Neuronal stem cell (in vitro differentiated cells): Measurements from ENCODE around the gene SSC5D.
A peak's percentile ranks its signal among the peaks of the same experiment; 100 is the strongest.

ENCODE experiments used
- DNase-seq: peaks from one replicate; pipeline ENCODE4 v3.0.0-alpha.2; 2013; ENCODE audit warnings: low spot score
- H2AFZ ChIP-seq: one replicate; pipeline ENCODE4 v1.6.1; 2013; ENCODE audit warnings: mild to moderate bottlenecking, low read length, inconsistent platforms
- H2AK5ac ChIP-seq: 2 replicates; pipeline ENCODE4 v1.6.1; 2013; ENCODE audit warnings: low read depth, mild to moderate bottlenecking, inconsistent platforms, low read length, moderate library complexity, mixed read lengths
- H2BK120ac ChIP-seq: 2 replicates; pipeline ENCODE4 v1.6.1; 2013; ENCODE audit warnings: low read depth, mild to moderate bottlenecking, inconsistent platforms, low read length, moderate library complexity, mixed read lengths
- H2BK12ac ChIP-seq: one replicate; pipeline ENCODE4 v1.6.1; 2013; ENCODE audit warnings: low read length, inconsistent platforms
- H2BK15ac ChIP-seq: 2 replicates; pipeline ENCODE4 v1.6.1; 2013; ENCODE audit warnings: mild to moderate bottlenecking, low read length, inconsistent platforms, mixed read lengths
- H2BK5ac ChIP-seq: one replicate; pipeline ENCODE4 v1.6.1; 2013; ENCODE audit warnings: inconsistent platforms, mild to moderate bottlenecking, low read length, moderate library complexity
- H3K14ac ChIP-seq: one replicate; pipeline ENCODE4 v1.6.1; 2013; ENCODE audit warnings: low read length, inconsistent platforms
- H3K18ac ChIP-seq: 2 replicates; pipeline ENCODE4 v1.6.1; 2013; ENCODE audit warnings: low read length, inconsistent platforms
- H3K23ac ChIP-seq: 2 replicates; pipeline ENCODE4 v1.6.1; 2013; ENCODE audit warnings: low read depth, mild to moderate bottlenecking, mixed read lengths, low read length, inconsistent platforms; ENCODE audit not compliant: poor library complexity
- H3K27ac ChIP-seq: replicated peaks from 3 replicates; pipeline ENCODE4 v1.5.1; 2013; ENCODE audit warnings: low read length, inconsistent platforms
- H3K27me3 ChIP-seq, 3 experiments: 2 replicates each; pipeline ENCODE4 v1.6.1; 2013; ENCODE audit warnings: low read length in 3 of 3, mild to moderate bottlenecking in 2 of 3, inconsistent platforms in 1 of 3, low read depth in 1 of 3, mixed read lengths in 1 of 3, moderate library complexity in 1 of 3; ENCODE audit not compliant: control insufficient read depth in 3 of 3, insufficient read depth in 3 of 3
- H3K36me3 ChIP-seq, 2 donors: replicated peaks in 1 of 2; 2 replicates each; pipeline ENCODE4 v1.6.1; 2013; ENCODE audit warnings: low read length in 2 of 2; ENCODE audit not compliant: control insufficient read depth in 2 of 2, insufficient read depth in 2 of 2
- H3K4ac ChIP-seq: 2 replicates; pipeline ENCODE4 v1.6.1; 2013; ENCODE audit warnings: inconsistent platforms, mild to moderate bottlenecking, low read length, moderate library complexity
- H3K4me1 ChIP-seq, 2 donors: 1 replicate in 1 of 2; 2 replicates in 1 of 2; pipeline ENCODE4 v1.6.1; 2013; ENCODE audit warnings: low read length in 2 of 2, low read depth in 1 of 2; ENCODE audit not compliant: control insufficient read depth in 2 of 2, insufficient read depth in 1 of 2
- H3K4me2 ChIP-seq: one replicate; pipeline ENCODE4 v1.6.1; 2013; ENCODE audit warnings: mild to moderate bottlenecking, low read length, inconsistent platforms; ENCODE audit not compliant: insufficient read depth, poor library complexity, severe bottlenecking
- H3K4me3 ChIP-seq, 2 donors: 2 replicates each; pipeline ENCODE4 v1.5.1; 2013; ENCODE audit warnings: low read length in 2 of 2, mild to moderate bottlenecking in 2 of 2, inconsistent platforms in 1 of 2, moderate library complexity in 1 of 2
- H3K79me1 ChIP-seq: one replicate; pipeline ENCODE4 v1.6.1; 2013; ENCODE audit warnings: low read depth, mild to moderate bottlenecking, inconsistent platforms, low read length, moderate library complexity
- H3K9ac ChIP-seq: one replicate; pipeline ENCODE4 v1.6.1; 2013; ENCODE audit warnings: mild to moderate bottlenecking, low read depth, low read length, inconsistent platforms; ENCODE audit not compliant: poor library complexity
- H3K9me3 ChIP-seq, 2 donors: replicated peaks in 1 of 2; 2 replicates each; pipeline versions ENCODE3 to v1.6.1; 2013; ENCODE audit warnings: low read length in 2 of 2, mild to moderate bottlenecking in 2 of 2, inconsistent platforms in 1 of 2, low read depth in 1 of 2, mixed read lengths in 1 of 2, moderate library complexity in 1 of 2; ENCODE audit not compliant: control insufficient read depth in 2 of 2, insufficient read depth in 1 of 2
- H4K8ac ChIP-seq: one replicate; pipeline ENCODE4 v1.6.1; 2013; ENCODE audit warnings: low read depth, mild to moderate bottlenecking, inconsistent platforms, low read length, moderate library complexity
- H4K91ac ChIP-seq: one replicate; pipeline ENCODE4 v1.6.1; 2013; ENCODE audit warnings: low read length, low read depth, mild to moderate bottlenecking, inconsistent platforms; ENCODE audit not compliant: poor library complexity
- WGBS, 2 donors: extraction: QIAGEN DNeasy Blood & Tissue Kit; methylation state at CpG; one replicate each; pipeline ENCODE4 v1.1.7; 2013; ENCODE audit warnings: missing lambda C conversion rate in 2 of 2, mixed read lengths in 1 of 2; ENCODE audit not compliant: insufficient read length in 2 of 2, insufficient replicate concordance in 1 of 2; ENCODE audit errors: extremely low coverage in 2 of 2; 5-methylcytosine and 5-hydroxymethylcytosine counted together

The SSC5D gene

DNA sequence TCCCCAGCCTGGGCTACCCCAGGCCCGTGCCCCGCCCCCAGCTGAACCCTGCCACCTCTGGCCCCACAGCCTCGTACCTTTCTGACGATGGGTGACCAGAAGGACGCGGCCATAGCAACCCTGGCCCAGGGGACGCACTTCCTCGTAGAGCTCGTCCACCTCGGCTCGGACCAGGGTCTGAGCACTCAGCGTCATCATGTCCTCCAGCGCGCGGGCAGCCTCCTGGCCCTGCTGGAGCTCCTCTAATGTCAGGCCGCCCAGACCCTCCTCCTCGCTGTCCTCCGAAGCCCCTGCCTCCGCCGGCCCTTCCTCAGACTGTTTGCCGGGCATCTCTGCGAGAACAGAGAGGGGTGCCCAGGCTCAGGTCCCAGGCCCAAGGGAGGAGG is 47.7 kb downstream of the SSC5D start:
- Histone ChIP-seq H3K27me3 (no peaks in the 10 kb centered on the region), H2BK5ac (peak overlapping the region; percentile 82), H3K23ac (peak overlapping the region; percentile 85), H3K9ac (no peak overlapping the region), H3K9me3 (peaks cover 0 to 3% of the 10 kb centered on the region in 2 donors), H4K8ac (peak overlapping the region; percentile 82), H3K36me3 (no peaks in the 10 kb centered on the region), H3K4me1 (peaks cover 14 to 18% of the 10 kb centered on the region in 2 donors), H2AFZ (peak overlapping the region; percentile 11), H4K91ac (no peak overlapping the region), H3K27ac (no peak overlapping the region), H3K14ac (peak overlapping the region; percentile 89), H3K79me1 (peaks cover 2% of the 10 kb centered on the region), H2AK5ac (peak overlapping the region; percentile 99), H3K18ac (peak overlapping the region; percentile 59), H3K4ac (peak overlapping the region; percentile 76), H2BK120ac (peak overlapping the region; percentile 91), H2BK15ac (peak overlapping the region; percentile 100), H3K4me2 (peak overlapping the region; percentile 11), H2BK12ac (peak overlapping the region; percentile 100), H3K4me3 (no peak overlapping the region)
- WGBS, 2 donors: no CpG with 5 or more reads among the region's 22 CpGs
- no peak for DNase-seq

DNA sequence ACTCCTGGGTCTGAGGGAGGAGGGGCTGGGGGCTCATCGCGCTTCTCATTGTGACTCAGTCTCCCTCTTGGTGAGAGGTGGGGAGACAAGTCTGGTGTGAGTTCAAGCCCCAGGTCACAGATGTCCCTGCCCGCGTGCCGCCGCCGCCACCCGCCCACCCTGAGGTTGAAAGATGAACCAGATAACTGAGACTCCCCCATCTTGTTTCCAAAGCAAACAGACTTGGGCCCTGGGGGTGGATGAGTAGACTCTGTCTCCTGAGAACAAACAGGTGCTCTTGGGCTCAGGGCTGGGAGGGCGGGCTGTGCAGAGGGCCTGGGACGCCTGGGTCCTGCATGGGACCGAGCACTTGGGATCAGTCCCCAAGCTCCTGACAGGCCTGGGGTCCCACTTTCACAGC is 48.1 kb downstream of the SSC5D start:
- H3K14ac ChIP-seq: peak overlapping the region; percentile 98
- no peak for DNase-seq
- peak overlapping the region; percentile 76 for H3K4ac ChIP-seq
- H2BK5ac ChIP-seq: peak overlapping the region; percentile 82
- H3K9me3 ChIP-seq: peaks cover 0 to 3% of the 10 kb centered on the region in 2 donors
- no peaks in the 10 kb centered on the region for H3K36me3 ChIP-seq
- H3K23ac ChIP-seq: peak overlapping the region; percentile 85
- no peak overlapping the region for H4K91ac ChIP-seq
- H3K18ac ChIP-seq: peak overlapping the region; percentile 97
- H3K79me1 ChIP-seq: peaks cover 3% of the 10 kb centered on the region
- no peak overlapping the region for H3K9ac ChIP-seq
- H3K4me2 ChIP-seq: peak overlapping the region; percentile 33
- peak overlapping the region; percentile 100 for H2BK15ac ChIP-seq
- H3K4me3 ChIP-seq: no peak overlapping the region
- H3K4me1 ChIP-seq: peaks cover 14 to 18% of the 10 kb centered on the region in 2 donors
- H3K27ac ChIP-seq: no peak overlapping the region
- no peak overlapping the region for H2AFZ ChIP-seq
- no peaks in the 10 kb centered on the region for H3K27me3 ChIP-seq
- peak overlapping the region; percentile 100 for H2BK12ac ChIP-seq
- WGBS, 2 donors: no CpG with 5 or more reads among the region's 11 CpGs
- peak overlapping the region; percentile 99 for H2AK5ac ChIP-seq
- H2BK120ac ChIP-seq: peak overlapping the region; percentile 91
- H4K8ac ChIP-seq: peak overlapping the region; percentile 82

DNA sequence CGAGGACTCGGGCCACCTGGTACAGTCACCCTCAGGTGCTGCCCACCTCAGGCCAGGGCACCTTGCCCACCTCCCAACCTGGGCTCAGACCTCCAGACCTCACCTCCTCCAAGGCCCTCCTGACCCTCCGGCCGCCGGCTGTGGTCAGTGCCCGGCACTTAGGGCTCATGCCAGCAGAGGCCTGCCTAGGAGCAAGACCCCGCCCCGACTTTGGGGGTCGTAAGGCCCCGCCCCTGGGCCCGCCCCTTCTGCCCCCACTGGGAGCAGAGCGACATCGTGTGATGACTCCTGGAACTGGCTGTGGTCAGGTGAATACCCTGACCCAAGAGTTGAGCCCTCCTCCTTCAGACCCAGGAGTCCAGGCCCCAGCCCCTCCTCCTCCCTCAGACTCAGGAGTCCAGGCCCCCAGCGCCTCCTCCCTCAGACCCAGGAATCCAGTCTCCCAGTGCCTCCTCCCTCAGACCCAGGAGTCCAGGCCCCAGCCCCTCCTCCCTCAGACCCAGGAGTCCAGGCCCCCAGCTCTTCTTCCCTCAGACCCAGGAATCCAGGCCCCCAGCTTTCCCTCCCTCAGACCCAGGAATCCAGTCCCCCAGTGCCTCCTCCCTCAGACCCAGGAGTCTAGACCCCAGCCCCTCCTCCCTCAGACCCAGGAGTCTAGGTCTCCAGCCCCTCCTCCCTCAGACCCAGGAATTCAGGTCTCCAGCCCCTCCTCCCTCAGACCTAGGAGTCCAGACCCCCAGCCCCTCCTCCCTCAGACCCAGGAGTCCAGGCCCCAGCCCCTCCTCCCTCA is 48.9 kb downstream of the SSC5D start, which contains the start of gene SBK2:
SBK2 (minus strand) TSS at position 183 of the 790 bp plus-strand sequence. CDS start 839 bp downstream, outside the sequence.
- H3K4me3 ChIP-seq: peak within 1 kb of the TSS in 1 of 2 donors; percentile 73
- H3K27me3 ChIP-seq: no peaks in the 10 kb centered on the region
- peak within 1 kb of the TSS; percentile 85 for H3K23ac ChIP-seq
- H3K14ac ChIP-seq: peak within 1 kb of the TSS; percentile 98
- H3K27ac ChIP-seq: peak within 1 kb of the TSS; percentile 73
- peak within 1 kb of the TSS; percentile 95 for H3K9ac ChIP-seq
- H2BK15ac ChIP-seq: peak within 1 kb of the TSS; percentile 100
- peaks cover 4% of the 10 kb centered on the region for H3K79me1 ChIP-seq
- H3K4me2 ChIP-seq: peak within 1 kb of the TSS; percentile 33
- H4K91ac ChIP-seq: peak within 1 kb of the TSS; percentile 53
- peak within 1 kb of the TSS; percentile 97 for H3K18ac ChIP-seq
- DNase-seq: peak; percentile 79
- H4K8ac ChIP-seq: peak within 1 kb of the TSS; percentile 100
- H3K36me3 ChIP-seq: no peaks in the 10 kb centered on the region
- peaks cover 14 to 18% of the 10 kb centered on the region in 2 donors for H3K4me1 ChIP-seq
- H2BK12ac ChIP-seq: peak within 1 kb of the TSS; percentile 100
- peak within 1 kb of the TSS; percentile 99 for H2AK5ac ChIP-seq
- peak within 1 kb of the TSS; percentile 89 for H3K4ac ChIP-seq
- WGBS, 2 donors: no CpG with 5 or more reads among the region's 14 CpGs
- H2AFZ ChIP-seq: peak within 1 kb of the TSS; percentile 84
- H2BK5ac ChIP-seq: peak within 1 kb of the TSS; percentile 82
- H2BK120ac ChIP-seq: peak within 1 kb of the TSS; percentile 91
- peaks cover 0 to 3% of the 10 kb centered on the region in 2 donors for H3K9me3 ChIP-seq

- Histone ChIP-seq H3K4me3 (no peak overlapping the region), H3K36me3 (no peaks in the 10 kb centered on the region), H3K27ac (peak overlapping the region; percentile 73), H3K4ac (no peak overlapping the region), H3K4me2 (peak overlapping the region; percentile 14), H3K4me1 (peaks cover 14 to 18% of the 10 kb centered on the region in 2 donors), H3K9ac (no peak overlapping the region), H3K14ac (no peak overlapping the region), H3K79me1 (peaks cover 4% of the 10 kb centered on the region), H3K9me3 (peaks cover 0 to 3% of the 10 kb centered on the region in 2 donors), H2BK12ac (no peak overlapping the region), H4K8ac (no peak overlapping the region), H2AFZ (peak overlapping the region; percentile 84), H3K18ac (peak overlapping the region; percentile 20), H4K91ac (peak overlapping the region; percentile 53), H3K23ac (no peak overlapping the region), H2BK15ac (peak overlapping the region; percentile 96), H2AK5ac (peak overlapping the region; percentile 81), H2BK5ac (peak overlapping the region; percentile 53), H3K27me3 (no peaks in the 10 kb centered on the region), H2BK120ac (peak overlapping the region; percentile 67)
- WGBS, 2 donors: no CpG with 5 or more reads among the region's 5 CpGs
- DNase-seq: no peak
Observed at GRCh38 chr19:55537741-55538111, 49.5 kb downstream of the SSC5D start.
